ENCODE data around the gene ZNF438. TPM values are rescaled to one million over a fixed set of nuclear protein-coding genes. Genes with fewer than 3 reads are reported as not detected.

The ZNF438 gene
- total and polyA plus RNA-seq, 10 of the 15 experiments (the other 5 are each of a cell fraction or from before 2014, with no cell fraction given): 0.93 to 5.2 (median 1.9) TPM

DNA sequence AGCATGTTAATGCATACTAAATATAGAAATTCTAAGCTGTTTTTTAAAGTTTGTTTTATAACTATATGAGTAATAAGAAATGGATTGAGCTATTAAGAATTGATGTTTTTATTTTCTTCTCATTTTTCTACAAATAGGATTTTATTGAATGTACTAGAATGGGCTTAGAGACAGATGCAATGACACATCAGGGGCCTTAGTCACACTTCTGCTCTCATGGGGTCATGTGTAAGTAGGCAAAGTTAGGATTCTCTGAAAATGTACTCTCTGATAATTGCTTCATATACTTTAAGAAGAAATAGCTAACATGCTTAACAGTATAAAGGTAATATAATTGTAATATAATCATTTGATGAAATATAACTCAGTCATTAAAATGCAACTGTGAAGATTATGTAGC lies 154.6 kb downstream of the ZNF438 start:
- CTCF ChIA-PET: no interaction called here
- no peaks in the 10 kb centered on the region for H3K27me3 ChIP-seq (replicated peaks in 1 of 2; ENCODE audit: control insufficient read depth in 2 of 2, insufficient read depth in 2 of 2, low read length in 1 of 2)
- no peak overlapping the region for H3K4me3 ChIP-seq
- no peaks in the 10 kb centered on the region for H3K36me3 ChIP-seq (ENCODE audit: control insufficient read depth in 2 of 2, insufficient read depth in 2 of 2, low read length in 1 of 2)
- H3K9ac ChIP-seq (ENCODE audit: control insufficient read depth, insufficient read depth, low read length): no peak overlapping the region
- SMC1A ChIA-PET (ENCODE audit: uncharacterized antibody, unreplicated experiment): interaction anchor here (1.2 kb wide), 1 partner anchor 15 kb away, joined by 3 read pairs; no protein-coding TSS in a partner anchor
- intact Hi-C loops (cut with micrococcal nuclease; ENCODE audit: unreplicated experiment) (no loop called here), in situ Hi-C loops (cut with MboI) (no loop called here)
- no peak overlapping the region for H3K4me2 ChIP-seq (ENCODE audit: control insufficient read depth, insufficient read depth)
- POLR2A ChIA-PET: no interaction called here
- TF ChIP-seq RCOR1 (conservative IDR thresholded peaks at IDR 0.05; ENCODE audit: low read depth, low read length): no peak
- TF ChIP-seq SPI1 (IDR thresholded peaks at IDR 0.05; ENCODE audit: borderline replicate concordance, insufficient read depth, low read depth, low read length): no peak
- no peak for TF ChIP-seq SREBF1 (IDR thresholded peaks at IDR 0.05; ENCODE audit: low read length)
- no peak overlapping the region for H3K27ac ChIP-seq (ENCODE audit: control insufficient read depth, insufficient read depth)
- H4K20me1 ChIP-seq (ENCODE audit: control insufficient read depth, insufficient read depth): no peaks in the 10 kb centered on the region
- RAD21 ChIA-PET (ENCODE audit: unreplicated experiment): no interaction called here
- DNase-seq (ENCODE audit: low read depth, low spot score) (no peak), ATAC-seq (no peak), FAIRE-seq (no peak)
- H3K4me1 ChIP-seq (ENCODE audit: control insufficient read depth, insufficient read depth, low read length): no peaks in the 10 kb centered on the region
- no TSS peak for BruUV-seq (replicated peaks)
- no peaks in the 10 kb centered on the region for H3K9me3 ChIP-seq (replicated peaks; ENCODE audit: control insufficient read depth, insufficient read depth, low read length)
- H2AFZ ChIP-seq (ENCODE audit: control insufficient read depth, low read depth, low read length): no peak overlapping the region
- no peaks in the 10 kb centered on the region for H3K79me2 ChIP-seq (ENCODE audit: control insufficient read depth, insufficient read depth, low read length)

DNA sequence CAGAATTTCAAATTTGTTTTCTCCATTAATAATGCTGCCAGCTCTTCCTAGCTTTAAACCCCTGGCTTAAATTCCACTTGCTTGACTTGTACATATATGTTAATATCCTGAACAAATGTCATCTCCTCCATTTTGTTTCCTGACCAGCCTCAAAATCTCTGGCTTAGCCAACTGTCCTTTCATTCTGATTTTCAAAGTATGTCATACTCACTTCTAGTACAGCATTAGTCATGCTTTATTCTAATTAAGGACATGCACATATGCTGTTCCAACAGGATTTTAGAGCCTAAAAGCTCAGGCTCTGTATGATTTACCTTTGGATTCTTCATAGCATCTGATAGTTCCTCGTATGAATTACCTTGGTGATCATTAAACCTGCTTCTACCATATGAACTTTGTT lies 158.3 kb downstream of the ZNF438 start:
- 42% methylated on average over 1 of the region's 1 CpG for WGBS (ENCODE audit: insufficient coverage, insufficient replicate concordance, low lambda C conversion rate, missing lambda C conversion rate)
- no peak overlapping the region for H3K27ac ChIP-seq (ENCODE audit: control insufficient read depth, insufficient read depth)
- no peaks in the 10 kb centered on the region for H3K79me2 ChIP-seq (ENCODE audit: control insufficient read depth, insufficient read depth, low read length)
- H3K4me3 ChIP-seq: no peak overlapping the region
- no peak overlapping the region for H3K4me2 ChIP-seq (ENCODE audit: control insufficient read depth, insufficient read depth)
- no peaks in the 10 kb centered on the region for H3K27me3 ChIP-seq (replicated peaks in 1 of 2; ENCODE audit: control insufficient read depth in 2 of 2, insufficient read depth in 2 of 2, low read length in 1 of 2)
- POLR2A ChIA-PET: no interaction called here
- DNase-seq (ENCODE audit: low read depth, low spot score): no peak
- no peak overlapping the region for H2AFZ ChIP-seq (ENCODE audit: control insufficient read depth, low read depth, low read length)
- in situ Hi-C loops (cut with MboI): no loop called here
- TF ChIP-seq MTA2 (IDR thresholded peaks at IDR 0.05; ENCODE audit: low read depth) (no peak), ZNF622 (IDR thresholded peaks at IDR 0.05) (no peak), MYC (IDR thresholded peaks at IDR 0.05; ENCODE audit: insufficient read depth, insufficient read length, insufficient replicate concordance, low read length, severe bottlenecking) (no peak), IRF4 (IDR thresholded peaks at IDR 0.05; ENCODE audit: low read depth, low read length) (no peak), FOS (IDR thresholded peaks at IDR 0.05; ENCODE audit: borderline replicate concordance, extremely low read depth, insufficient read length) (no peak), IKZF2 (IDR thresholded peaks at IDR 0.05) (no peak), CREB1 (IDR thresholded peaks at IDR 0.05; ENCODE audit: low read depth) (no peak), RUNX3 (IDR thresholded peaks at IDR 0.05; ENCODE audit: low read length) (no peak)
- no TSS peak for BruUV-seq (replicated peaks)
- no peak for ATAC-seq
- SMC1A ChIA-PET (ENCODE audit: uncharacterized antibody, unreplicated experiment): no interaction called here
- no peaks in the 10 kb centered on the region for H3K36me3 ChIP-seq (ENCODE audit: control insufficient read depth in 2 of 2, insufficient read depth in 2 of 2, low read length in 1 of 2)
- H3K9me3 ChIP-seq (replicated peaks; ENCODE audit: control insufficient read depth, insufficient read depth, low read length): no peaks in the 10 kb centered on the region
- H3K4me1 ChIP-seq (ENCODE audit: control insufficient read depth, insufficient read depth, low read length): no peaks in the 10 kb centered on the region
- H3K9ac ChIP-seq (ENCODE audit: control insufficient read depth, insufficient read depth, low read length): no peak overlapping the region
- H4K20me1 ChIP-seq (ENCODE audit: control insufficient read depth, insufficient read depth): no peaks in the 10 kb centered on the region
- FAIRE-seq: no peak
- intact Hi-C loops (cut with micrococcal nuclease; ENCODE audit: unreplicated experiment): no loop called here
- CTCF ChIA-PET: no interaction called here
- RAD21 ChIA-PET (ENCODE audit: unreplicated experiment): no interaction called here
